ENCODE data around the gene TAS1R3. TPM values are rescaled to one million over a fixed set of nuclear protein-coding genes. Genes with fewer than 3 reads are reported as not detected.
A peak's percentile ranks its signal among the peaks of the same experiment; 100 is the strongest.

TAS1R3 gene
- total RNA-seq, 1 experiment from 2014 or later = 0.31 TPM

GRCh38 chr1:1297802-1298424 lies 33.2 kb upstream of the TAS1R3 start:
- no peak overlapping the region for H3K4me3 ChIP-seq (ENCODE audit: low read depth in 2 of 2, low read length in 2 of 2)
- DNase-seq (ENCODE audit: low read depth, low spot score) = no peak
- TF ChIP-seq REST (IDR thresholded peaks at IDR 0.05; ENCODE audit: insufficient read depth in 1 of 2, low read depth in 2 of 2, low read length in 1 of 2) = no peak
- no peak for TF ChIP-seq SIN3A (IDR thresholded peaks at IDR 0.05; ENCODE audit: borderline replicate concordance, insufficient read depth, low read depth, low read length)
- TF ChIP-seq TCF7L2 (IDR thresholded peaks at IDR 0.05; ENCODE audit: low read depth, low read length) = no peak
- TF ChIP-seq POLR2AphosphoS5 (IDR thresholded peaks at IDR 0.05; ENCODE audit: low read depth, low read length) = no peak
- TF ChIP-seq, protein P1, sequence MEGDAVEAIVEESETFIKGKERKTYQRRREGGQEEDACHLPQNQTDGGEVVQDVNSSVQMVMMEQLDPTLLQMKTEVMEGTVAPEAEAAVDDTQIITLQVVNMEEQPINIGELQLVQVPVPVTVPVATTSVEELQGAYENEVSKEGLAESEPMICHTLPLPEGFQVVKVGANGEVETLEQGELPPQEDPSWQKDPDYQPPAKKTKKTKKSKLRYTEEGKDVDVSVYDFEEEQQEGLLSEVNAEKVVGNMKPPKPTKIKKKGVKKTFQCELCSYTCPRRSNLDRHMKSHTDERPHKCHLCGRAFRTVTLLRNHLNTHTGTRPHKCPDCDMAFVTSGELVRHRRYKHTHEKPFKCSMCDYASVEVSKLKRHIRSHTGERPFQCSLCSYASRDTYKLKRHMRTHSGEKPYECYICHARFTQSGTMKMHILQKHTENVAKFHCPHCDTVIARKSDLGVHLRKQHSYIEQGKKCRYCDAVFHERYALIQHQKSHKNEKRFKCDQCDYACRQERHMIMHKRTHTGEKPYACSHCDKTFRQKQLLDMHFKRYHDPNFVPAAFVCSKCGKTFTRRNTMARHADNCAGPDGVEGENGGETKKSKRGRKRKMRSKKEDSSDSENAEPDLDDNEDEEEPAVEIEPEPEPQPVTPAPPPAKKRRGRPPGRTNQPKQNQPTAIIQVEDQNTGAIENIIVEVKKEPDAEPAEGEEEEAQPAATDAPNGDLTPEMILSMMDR (IDR thresholded peaks at IDR 0.05) = no peak
- no peaks in the 10 kb centered on the region for H3K4me1 ChIP-seq (ENCODE audit: control insufficient read depth, insufficient read depth, low read length)
- POLR2A ChIA-PET = interaction anchor here (0.8 kb wide), 1 partner anchor 137 kb away, joined by 5 read pairs; no protein-coding TSS in a partner anchor
- CTCF ChIA-PET = no interaction called here
- no peaks in the 10 kb centered on the region for H3K36me3 ChIP-seq (ENCODE audit: control insufficient read depth, insufficient read depth, low read length)
- no peak for ATAC-seq
- no peaks in the 10 kb centered on the region for H3K27me3 ChIP-seq (ENCODE audit: control insufficient read depth, insufficient read depth, low read length)
- intact Hi-C loops (cut with micrococcal nuclease; ENCODE audit: unreplicated experiment) = no loop called here
- BruUV-seq (replicated peaks) = no TSS peak
- H3K9me3 ChIP-seq (ENCODE audit: control insufficient read depth, insufficient read depth, low read depth, low read length) = no peaks in the 10 kb centered on the region
- in situ Hi-C loops (cut with HindIII; ENCODE audit: low pct_unique_long_range_greater_than_20kb, low sequenced_read_pairs) = no loop called here
- H3K27ac ChIP-seq (ENCODE audit: low read length) = no peak overlapping the region

- Histone ChIP-seq H3K27me3 (ENCODE audit: control insufficient read depth, insufficient read depth, low read length) (no peaks in the 10 kb centered on the region), H3K4me1 (ENCODE audit: control insufficient read depth, insufficient read depth, low read length) (peaks cover 5% of the 10 kb centered on the region), H3K36me3 (ENCODE audit: control insufficient read depth, insufficient read depth, low read length) (no peaks in the 10 kb centered on the region), H3K27ac (ENCODE audit: low read length) (no peak overlapping the region), H3K9me3 (ENCODE audit: control insufficient read depth, insufficient read depth, low read depth, low read length) (no peaks in the 10 kb centered on the region), H3K4me3 (ENCODE audit: low read depth in 2 of 2, low read length in 2 of 2) (no peak overlapping the region)
- ChIA-PET POLR2A (no interaction called here), CTCF (no interaction called here)
- no peak for DNase-seq (ENCODE audit: low read depth, low spot score)
- peak; percentile 92 to 93 for TF ChIP-seq REST (IDR thresholded peaks at IDR 0.05; ENCODE audit: insufficient read depth in 1 of 2, low read depth in 2 of 2, low read length in 1 of 2)
- no peak for TF ChIP-seq TCF7L2 (IDR thresholded peaks at IDR 0.05; ENCODE audit: low read depth, low read length)
- no peak for ATAC-seq
- intact Hi-C loops (cut with micrococcal nuclease; ENCODE audit: unreplicated experiment) = no loop called here
- BruUV-seq (replicated peaks) = no TSS peak
- in situ Hi-C loops (cut with HindIII; ENCODE audit: low pct_unique_long_range_greater_than_20kb, low sequenced_read_pairs) = no loop called here
Measured at GRCh38 chr1:1298861-1299685, 32.0 kb upstream of the TAS1R3 start.
